ENCODE data around the gene RNASET2.

The RNASET2 gene

GRCh38 chr6:166956444-166957086 is at the start of gene RNASET2:
TSS of gene RNASET2 (minus strand) at chr6:166956550. CDS start at chr6:166956182, 368 bp downstream.
- peak; percentile 88 for DNase-seq (ENCODE audit: low read depth)

- DNase-seq (ENCODE audit: low read depth) = no peak
Measured at GRCh38 chr6:167005350-167006159, 49.2 kb upstream of the RNASET2 start.

GRCh38 chr6:167000759-167001158 is 44.4 kb upstream of the RNASET2 start:
- no peak for DNase-seq (ENCODE audit: low read depth)

- no peak for DNase-seq (ENCODE audit: low read depth)
Measured at GRCh38 chr6:166999884-167000253, 43.5 kb upstream of the RNASET2 start.

- peak; percentile 97 for DNase-seq (ENCODE audit: low read depth)
Measured at GRCh38 chr6:166999145-166999883, 43.0 kb upstream of the RNASET2 start, which contains the start of gene CEP43. TSS of gene CEP43 (plus strand) at chr6:166999397. CDS start at chr6:166999413, 16 bp downstream.

GRCh38 chr6:166998256-166999144 is 42.1 kb upstream of the RNASET2 start:
- no peak for DNase-seq (ENCODE audit: low read depth)

- DNase-seq (ENCODE audit: low read depth) = peak; percentile 76
Measured at GRCh38 chr6:166997768-166998255, 41.5 kb upstream of the RNASET2 start.

- DNase-seq (ENCODE audit: low read depth) = no peak
Measured at GRCh38 chr6:166997348-166997747, 41.0 kb upstream of the RNASET2 start.

- peak; percentile 43 for DNase-seq (ENCODE audit: low read depth)
Measured at GRCh38 chr6:166996406-166996805, 40.1 kb upstream of the RNASET2 start.

GRCh38 chr6:166989427-166990032 is 33.2 kb upstream of the RNASET2 start:
- peak; percentile 57 for DNase-seq (ENCODE audit: low read depth)

- peak; percentile 49 for DNase-seq (ENCODE audit: low read depth)
Measured at GRCh38 chr6:166988674-166989201, 32.4 kb upstream of the RNASET2 start.

- no peak for DNase-seq (ENCODE audit: low read depth)
Measured at GRCh38 chr6:166987930-166988329, 31.6 kb upstream of the RNASET2 start.

- DNase-seq (ENCODE audit: low read depth) = no peak
Measured at GRCh38 chr6:166987448-166987847, 31.1 kb upstream of the RNASET2 start.

- no peak for DNase-seq (ENCODE audit: low read depth)
Measured at GRCh38 chr6:166980738-166981137, 24.4 kb upstream of the RNASET2 start.

GRCh38 chr6:166977621-166978525 is 21.5 kb upstream of the RNASET2 start:
- DNase-seq (ENCODE audit: low read depth) = peak; percentile 45

- DNase-seq (ENCODE audit: low read depth) = no peak
Measured at GRCh38 chr6:166976636-166977035, 20.3 kb upstream of the RNASET2 start.

- no peak for DNase-seq (ENCODE audit: low read depth)
Measured at GRCh38 chr6:166972101-166972500, 15.8 kb upstream of the RNASET2 start.

GRCh38 chr6:166971271-166971670 is 14.9 kb upstream of the RNASET2 start:
- DNase-seq (ENCODE audit: low read depth) = no peak

- DNase-seq (ENCODE audit: low read depth) = no peak
Measured at GRCh38 chr6:166970776-166971175, 14.4 kb upstream of the RNASET2 start.

- no peak for DNase-seq (ENCODE audit: low read depth)
Measured at GRCh38 chr6:166970091-166970490, 13.7 kb upstream of the RNASET2 start.

All from EH (cell line).